GM21367 (cell line): Measurements from ENCODE around the gene HOXC9.

Experiments
- ATAC-seq: cut with Tn5 transposase; IDR thresholded peaks from one replicate; pipeline ENCODE4 v1.9.1; 2021; ENCODE audit not compliant: unreplicated experiment

Gene HOXC9

GRCh38 chr12:53975479-53976152, 24.3 kb upstream of the HOXC9 start:
- ATAC-seq: no peak

DNA sequence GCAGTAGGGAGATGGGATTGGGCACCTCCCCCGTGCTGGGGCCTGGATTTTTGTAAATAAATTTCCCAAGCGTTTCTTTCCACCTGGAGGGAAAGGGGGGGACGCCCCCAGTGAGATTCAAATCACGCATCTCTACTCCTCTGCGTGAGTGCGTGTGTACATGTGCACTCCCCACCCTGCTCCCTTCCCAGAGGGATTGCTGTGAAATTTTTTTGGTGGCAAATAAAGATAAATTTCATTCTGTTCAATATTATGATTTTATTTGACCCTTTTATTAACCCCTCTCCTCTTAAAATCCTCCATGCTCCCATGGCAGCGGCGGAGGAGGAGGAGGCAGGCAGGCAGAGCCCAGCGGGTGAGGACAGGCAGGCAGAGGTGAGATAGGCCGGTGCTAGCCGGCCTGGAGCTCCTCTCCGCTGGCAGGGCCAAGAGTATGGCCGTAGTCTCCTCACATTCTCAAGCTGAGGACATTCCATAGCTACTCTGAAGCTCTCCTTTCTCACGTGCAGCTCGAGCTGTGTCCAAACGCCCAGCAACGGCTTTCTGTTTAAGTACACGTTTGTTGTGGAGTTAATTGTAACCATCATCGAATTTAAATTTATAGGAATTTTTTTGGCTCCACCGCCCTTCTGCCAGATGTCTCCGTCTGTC, 23.7 kb upstream of the HOXC9 start:
- no peak for ATAC-seq

GRCh38 chr12:53976823-53977595, 23.0 kb upstream of the HOXC9 start:
- ATAC-seq: no peak

DNA sequence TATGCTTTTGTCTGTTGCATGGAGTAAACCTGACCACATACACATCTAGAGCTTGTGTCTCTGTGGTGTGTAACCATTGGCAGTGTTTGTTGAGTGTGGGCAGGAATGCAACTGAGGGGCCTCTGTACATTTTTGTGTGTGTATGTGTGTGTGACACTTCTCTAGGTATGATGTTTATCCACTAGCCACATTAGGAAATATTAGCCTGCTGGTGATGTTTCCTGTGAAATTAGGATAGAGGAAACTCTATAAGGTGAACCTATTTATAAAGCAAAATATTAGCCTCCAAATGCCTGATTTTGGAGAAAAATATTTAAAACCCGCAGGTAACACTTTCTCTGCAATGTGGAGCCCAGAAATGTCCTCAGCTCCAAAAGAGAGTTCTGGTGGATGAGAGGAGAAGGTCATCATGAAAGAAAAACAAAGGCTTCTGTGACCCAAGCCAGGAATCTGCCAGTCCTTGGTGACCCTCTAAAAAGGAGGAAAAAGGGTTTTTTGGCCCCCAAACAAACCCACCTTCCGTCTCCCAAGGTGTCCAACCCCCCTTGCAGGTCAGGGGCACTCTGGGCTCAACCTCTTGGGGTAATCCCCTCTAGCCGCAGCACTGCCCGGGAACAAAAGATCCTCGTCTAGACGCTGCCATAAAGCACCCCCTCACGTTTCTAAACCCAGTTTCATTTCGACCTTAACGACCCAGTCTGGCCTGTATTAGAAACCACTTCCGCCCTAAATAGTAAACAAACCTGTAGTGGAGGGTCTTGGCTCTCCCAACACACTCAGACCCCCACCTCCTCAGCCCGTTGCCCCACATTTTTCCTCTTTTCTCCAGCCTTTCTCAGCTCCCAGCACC, 22.1 kb upstream of the HOXC9 start:
- no peak for ATAC-seq

DNA sequence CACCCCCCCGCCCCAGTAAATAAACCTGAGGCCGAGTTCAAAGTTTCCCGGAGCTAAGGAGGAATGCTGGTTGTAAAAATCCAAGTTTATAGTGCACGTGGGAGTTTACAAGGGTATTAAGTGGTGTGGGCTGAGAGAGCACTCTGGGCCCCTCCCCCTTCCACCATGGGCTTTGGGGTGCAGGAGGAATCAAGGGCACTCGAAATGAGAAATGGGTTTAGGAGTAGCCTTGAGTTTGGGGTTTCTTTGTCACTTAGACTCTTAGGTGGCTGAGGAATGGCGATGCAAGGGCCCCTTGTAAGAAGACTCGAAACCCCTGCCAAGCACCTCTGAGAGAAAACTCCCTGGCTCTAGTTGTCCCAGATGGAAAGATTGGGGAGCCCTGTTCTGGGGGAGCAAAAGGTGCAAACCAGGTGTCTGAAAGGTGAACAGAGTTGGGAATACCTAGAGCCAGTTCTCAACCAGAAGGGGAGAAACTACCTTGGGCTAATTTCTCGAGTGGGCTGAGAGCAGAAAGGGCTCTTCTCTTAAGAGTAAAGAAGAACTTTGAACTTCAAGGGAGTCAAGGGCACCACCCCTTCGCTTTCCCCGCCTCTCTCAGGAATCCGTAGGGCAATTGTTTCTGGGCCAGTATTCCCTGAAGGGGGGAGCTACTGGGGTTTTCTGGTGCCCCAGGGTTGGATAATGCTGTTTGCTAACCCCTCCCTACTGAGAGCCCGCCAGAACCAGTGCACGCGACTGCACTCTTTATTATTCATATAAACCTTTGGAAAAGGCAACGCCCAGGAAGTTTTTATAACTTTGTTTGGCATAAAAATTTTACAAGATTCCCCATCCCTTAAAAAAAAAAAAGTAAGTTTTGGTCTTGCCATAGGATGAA, 21.2 kb upstream of the HOXC9 start:
- ATAC-seq: no peak

DNA sequence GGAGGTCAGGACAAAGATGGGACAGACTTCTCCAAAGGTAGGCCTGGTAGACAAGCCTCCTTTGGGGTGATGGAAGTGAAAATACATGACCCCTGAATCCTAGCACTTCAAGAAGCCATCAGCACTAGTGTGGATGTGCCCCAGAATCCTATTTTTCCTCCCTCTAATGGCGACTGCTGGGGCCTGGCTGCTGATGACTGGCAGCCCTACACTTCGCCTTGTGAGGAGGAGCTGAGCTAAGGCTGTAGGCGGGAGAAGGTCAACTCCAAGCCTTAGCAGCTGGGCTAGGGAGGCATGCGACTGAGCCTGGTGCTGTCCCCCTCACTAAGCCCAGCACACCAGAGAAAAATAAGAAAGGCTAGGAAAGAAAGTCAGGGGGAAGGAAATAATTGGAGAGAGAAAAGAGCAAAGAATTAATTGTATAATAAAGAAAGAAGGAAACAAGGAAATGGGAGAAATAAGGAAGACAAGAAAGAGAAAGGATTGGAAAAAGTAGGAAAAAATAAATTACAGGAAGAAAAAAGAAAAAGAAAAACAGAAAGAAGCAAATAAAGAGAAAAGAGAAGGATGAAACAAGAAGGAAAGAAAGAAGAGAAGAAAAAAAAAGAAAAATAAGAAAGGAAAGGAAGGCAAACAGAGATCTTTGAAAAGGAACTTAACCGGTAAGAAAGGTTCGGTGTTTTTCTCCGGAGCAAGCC, 19.7 kb upstream of the HOXC9 start:
- no peak for ATAC-seq

GRCh38 chr12:53980802-53981496, 19.0 kb upstream of the HOXC9 start:
- no peak for ATAC-seq

DNA sequence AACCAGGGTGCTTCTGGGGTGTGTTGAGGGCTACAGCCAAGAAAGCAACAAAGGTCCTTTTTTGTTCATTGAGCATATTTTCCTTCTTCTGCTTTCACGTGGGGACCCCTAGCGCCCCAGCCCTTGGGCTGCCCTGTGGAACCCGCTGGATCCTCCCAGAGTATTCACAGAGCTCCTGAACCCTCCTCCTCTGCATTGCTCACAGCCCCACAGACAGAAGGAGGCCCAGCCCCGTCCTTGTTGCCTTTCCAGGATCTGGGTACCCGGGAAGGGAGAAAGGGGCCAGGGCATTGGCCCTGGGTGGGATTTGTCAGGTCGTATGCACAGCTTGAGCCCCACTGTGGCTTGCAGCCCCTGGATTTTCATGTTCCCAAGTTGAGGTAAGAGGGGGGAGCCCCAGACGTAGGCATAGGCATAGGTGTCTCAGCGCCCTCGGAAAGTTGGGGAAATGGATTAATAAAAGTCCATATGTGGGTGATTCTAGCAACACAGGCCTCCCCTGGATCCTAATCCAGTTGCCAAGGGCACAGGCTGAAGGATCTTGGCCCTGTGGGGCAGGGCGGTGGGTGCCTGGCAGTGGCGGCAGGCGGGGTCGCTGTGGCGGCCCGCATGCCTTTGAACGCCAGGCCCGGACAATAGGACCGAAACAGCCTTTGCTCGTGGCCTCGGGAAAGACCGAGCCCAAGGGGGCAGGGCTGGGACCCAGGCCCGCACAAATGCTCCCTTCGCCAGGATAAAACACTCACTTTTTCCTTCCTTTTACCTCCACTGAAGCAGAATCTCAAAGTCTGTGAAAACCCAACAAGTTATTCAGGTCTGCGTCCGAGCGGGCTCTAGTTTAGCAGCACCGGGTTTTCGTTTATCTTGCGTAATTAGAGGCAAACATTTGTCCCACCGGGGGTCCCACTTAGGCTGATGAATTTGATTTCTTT, 18.1 kb upstream of the HOXC9 start:
- ATAC-seq: no peak

GRCh38 chr12:53982648-53983567, 17.1 kb upstream of the HOXC9 start:
- ATAC-seq: no peak

GRCh38 chr12:53983568-53983949, 16.4 kb upstream of the HOXC9 start:
- no peak for ATAC-seq

- no peak for ATAC-seq
These were observed 15.9 kb upstream of the HOXC9 start for GRCh38 chr12:53983950-53984572.

DNA sequence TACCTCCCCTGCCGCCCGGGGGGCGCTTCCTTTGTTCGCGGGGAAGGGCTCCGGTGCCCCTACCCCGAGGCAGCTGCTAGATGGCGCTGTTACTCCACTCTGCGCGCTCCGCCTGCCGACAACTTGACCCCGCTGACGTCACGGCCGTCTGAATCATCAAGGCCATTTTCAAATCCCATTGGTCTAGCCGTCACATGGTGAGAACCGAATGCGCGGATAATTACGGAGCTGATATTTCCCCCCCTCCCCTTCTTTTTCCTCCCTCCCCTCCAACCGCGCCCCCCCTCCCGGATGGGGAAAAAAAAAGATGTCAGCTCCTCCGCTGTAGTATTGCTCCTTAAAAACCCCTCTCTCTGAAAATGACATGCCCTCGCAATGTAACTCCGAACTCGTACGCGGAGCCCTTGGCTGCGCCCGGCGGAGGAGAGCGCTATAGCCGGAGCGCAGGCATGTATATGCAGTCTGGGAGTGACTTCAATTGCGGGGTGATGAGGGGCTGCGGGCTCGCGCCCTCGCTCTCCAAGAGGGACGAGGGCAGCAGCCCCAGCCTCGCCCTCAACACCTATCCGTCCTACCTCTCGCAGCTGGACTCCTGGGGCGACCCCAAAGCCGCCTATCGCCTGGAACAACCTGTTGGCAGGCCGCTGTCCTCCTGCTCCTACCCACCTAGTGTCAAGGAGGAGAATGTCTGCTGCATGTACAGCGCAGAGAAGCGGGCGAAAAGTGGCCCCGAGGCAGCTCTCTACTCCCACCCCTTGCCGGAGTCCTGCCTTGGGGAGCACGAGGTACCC, 14.9 kb upstream of the HOXC9 start, which contains the start of gene HOXC10:
TSS of gene HOXC10 (plus strand) at position 246 of the 791 bp plus-strand sequence. CDS start at position 360, 114 bp downstream.
- no peak for ATAC-seq

GRCh38 chr12:53985692-53985993, 14.3 kb upstream of the HOXC9 start:
- ATAC-seq: no peak

DNA sequence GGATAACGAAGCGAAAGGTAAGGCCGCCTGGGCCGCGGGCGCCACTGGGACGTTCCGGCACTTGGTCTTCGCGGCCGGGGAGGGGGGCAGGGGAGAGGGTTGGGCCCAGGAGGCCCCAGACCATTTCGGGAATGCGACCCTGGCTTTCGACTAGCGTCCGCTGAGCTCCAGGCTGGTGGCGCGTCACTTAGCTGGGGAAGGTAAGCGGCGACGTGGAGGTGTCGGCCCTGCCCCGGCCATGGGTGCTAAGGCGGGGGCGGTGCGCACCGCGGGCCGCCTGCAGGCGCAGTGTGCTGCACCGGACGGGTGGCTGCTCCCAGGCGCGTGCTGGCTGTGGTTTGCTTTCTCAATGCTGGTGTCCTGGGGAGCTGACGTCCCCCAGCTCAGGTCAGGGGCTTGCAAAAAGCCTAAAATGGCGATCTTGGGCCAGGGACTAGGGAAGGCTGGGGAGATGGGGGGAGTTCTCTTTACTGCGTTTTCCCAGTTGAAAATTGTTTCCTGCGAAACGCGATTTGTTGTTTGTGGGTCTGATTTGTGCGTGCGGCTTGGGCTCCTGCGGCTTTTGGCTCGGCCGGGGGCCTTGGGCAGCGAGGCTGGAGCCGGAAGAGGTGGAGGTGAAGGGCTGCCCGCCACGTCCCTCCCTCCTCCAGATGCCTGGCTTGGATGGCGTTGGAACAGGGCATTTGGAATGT, 13.8 kb upstream of the HOXC9 start:
- no peak for ATAC-seq
